GM06990 (cell line): ENCODE data around the gene ZBTB47.

Experiments used
- DNase-seq: peaks from one replicate; pipeline ENCODE4 v3.0.0-alpha.2; 2011; ENCODE audit not compliant: insufficient read length; ENCODE audit errors: extremely low read depth
- H3K27me3 ChIP-seq: replicated peaks from 2 replicates; pipeline ENCODE4 v1.6.0; 2011; ENCODE audit warnings: low read length; ENCODE audit not compliant: control insufficient read depth, insufficient read depth
- H3K36me3 ChIP-seq: 2 replicates; pipeline ENCODE4 v1.5.1; 2011; ENCODE audit warnings: low read length; ENCODE audit not compliant: control insufficient read depth, insufficient read depth
- H3K4me3 ChIP-seq: replicated peaks from 2 replicates; pipeline ENCODE4 v1.5.1; 2011; ENCODE audit warnings: low read depth, mild to moderate bottlenecking, control low read depth, low read length
- CTCF ChIP-seq: IDR thresholded peaks from 2 replicates; pipeline ENCODE4 v1.5.1; 2011; ENCODE audit warnings: low read length, control low read depth, mild to moderate bottlenecking, inconsistent platforms; ENCODE audit not compliant: insufficient read depth, poor library complexity, severe bottlenecking

Gene ZBTB47

GRCh38 chr3:42698216-42698910 is 44.9 kb downstream of the ZBTB47 start:
- DNase-seq = no peak
- Histone ChIP-seq H3K36me3 (no peaks in the 10 kb centered on the region), H3K27me3 (no peaks in the 10 kb centered on the region; the same call in 1 of the 2 replicates), H3K4me3 (no peak overlapping the region)
- TF ChIP-seq CTCF = no peak

- no peak overlapping the region for H3K4me3 ChIP-seq
- no peaks in the 10 kb centered on the region; the same call in 1 of the 2 replicates for H3K27me3 ChIP-seq
- DNase-seq = no peak
- no peak for TF ChIP-seq CTCF
- no peaks in the 10 kb centered on the region for H3K36me3 ChIP-seq
These were observed 45.4 kb downstream of the ZBTB47 start for GRCh38 chr3:42698911-42699230.

GRCh38 chr3:42699511-42699971 is 46.0 kb downstream of the ZBTB47 start:
- no peaks in the 10 kb centered on the region for H3K36me3 ChIP-seq
- TF ChIP-seq CTCF = no peak
- DNase-seq = no peak
- H3K27me3 ChIP-seq = no peaks in the 10 kb centered on the region; the same call in 1 of the 2 replicates
- no peak overlapping the region for H3K4me3 ChIP-seq

GRCh38 chr3:42700366-42701288 is 47.1 kb downstream of the ZBTB47 start:
- no peak for DNase-seq
- H3K4me3 ChIP-seq = no peak overlapping the region
- no peaks in the 10 kb centered on the region for H3K36me3 ChIP-seq
- H3K27me3 ChIP-seq = no peaks in the 10 kb centered on the region; the same call in 1 of the 2 replicates
- no peak for TF ChIP-seq CTCF

GRCh38 chr3:42701371-42702065 is 48.0 kb downstream of the ZBTB47 start:
- Histone ChIP-seq H3K4me3 (no peak overlapping the region), H3K36me3 (no peaks in the 10 kb centered on the region), H3K27me3 (no peaks in the 10 kb centered on the region; the same call in 1 of the 2 replicates)
- no peak for TF ChIP-seq CTCF
- DNase-seq = no peak
